ENCODE data around the gene ASTN2.

GRCh38 chr9:116387934-116388698 is 1026.7 kb downstream of the ASTN2 start:
- TF ChIP-seq MYC (IDR thresholded peaks at IDR 0.05; ENCODE audit: low read depth, low read length) (no peak), CTCF (IDR thresholded peaks at IDR 0.05; ENCODE audit: low read depth, low read length) (no peak)
